CD4-positive, alpha-beta T cell treated with Interferon gamma for 1 hour (primary cell): ENCODE measurements around the gene RELN.

Source experiments
- DNase-seq: peaks from one replicate; pipeline ENCODE4 v3.0.0-alpha.2; 2020

The RELN gene

GRCh38 chr7:103446049-103446520, 543.4 kb downstream of the RELN start, which contains the start of gene SLC26A5:
SLC26A5 (minus strand) TSS chr7:103446207; CDS start chr7:103421514, 24,693 bp downstream.
- no peak for DNase-seq

GRCh38 chr7:103445228-103446048, 544.0 kb downstream of the RELN start:
- no peak for DNase-seq

GRCh38 chr7:103439661-103440060, 549.8 kb downstream of the RELN start:
- no peak for DNase-seq

- DNase-seq = no peak
Observed at GRCh38 chr7:103437623-103438022, 551.8 kb downstream of the RELN start.

GRCh38 chr7:103432712-103433111, 556.7 kb downstream of the RELN start:
- no peak for DNase-seq

- DNase-seq = no peak
Observed at GRCh38 chr7:103425177-103425576, 564.3 kb downstream of the RELN start.

- DNase-seq = no peak
Observed at GRCh38 chr7:103423467-103424179, 565.8 kb downstream of the RELN start.
